GM19468 (cell line): ENCODE data around the gene TYSND1.
"Not testable (repeated sequence)": the region's sequence is repeated elsewhere in the genome, so short reads cannot be mapped to it uniquely, and the experiment has no call there.

ENCODE experiments used
- ATAC-seq: cut with Tn5 transposase; IDR thresholded peaks from one replicate; pipeline ENCODE4 v1.9.1; 2021; ENCODE audit warnings: mild to moderate bottlenecking, moderate library complexity, moderate number of reproducible peaks; ENCODE audit not compliant: unreplicated experiment; ENCODE audit errors: extremely low read depth

TYSND1 gene

DNA sequence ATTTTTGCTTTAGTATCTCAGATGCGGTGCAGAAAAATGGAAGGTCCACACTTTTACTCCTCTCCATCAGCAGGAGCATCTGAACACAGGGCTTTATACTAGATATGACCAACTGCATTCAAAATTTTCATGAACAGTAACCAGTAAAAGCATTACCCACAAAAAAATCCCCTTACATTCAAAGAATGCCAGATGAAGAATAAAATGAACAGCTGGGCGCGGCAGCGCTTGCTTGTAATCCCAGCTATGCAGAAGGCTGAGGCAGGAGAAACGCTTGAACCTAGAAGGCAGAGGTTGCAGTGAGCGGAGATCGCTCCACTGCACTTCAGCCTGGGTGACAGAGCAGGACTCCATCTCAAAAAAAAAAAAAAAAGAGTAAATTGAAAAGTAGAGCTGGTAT, 20.7 kb upstream of the TYSND1 start:
- ATAC-seq: no peak

DNA sequence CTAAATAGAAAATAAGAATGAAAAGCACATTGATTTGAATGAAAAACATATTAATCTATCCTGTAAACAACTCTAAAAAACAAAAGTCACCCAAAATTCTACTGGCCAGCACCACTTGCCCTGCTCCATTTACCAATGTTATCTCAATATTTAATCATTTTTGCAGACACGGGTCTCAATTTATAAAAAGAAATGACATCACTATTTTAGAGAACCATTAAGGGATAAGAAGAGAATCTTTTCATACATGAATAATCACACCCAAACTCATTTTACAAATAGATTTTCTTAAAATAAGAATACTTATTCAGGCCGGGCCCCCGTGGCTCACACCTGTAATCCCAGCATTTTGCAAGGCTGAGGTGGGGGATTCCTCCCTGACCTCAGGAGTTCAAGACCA, 19.9 kb upstream of the TYSND1 start:
- ATAC-seq: no peak

DNA sequence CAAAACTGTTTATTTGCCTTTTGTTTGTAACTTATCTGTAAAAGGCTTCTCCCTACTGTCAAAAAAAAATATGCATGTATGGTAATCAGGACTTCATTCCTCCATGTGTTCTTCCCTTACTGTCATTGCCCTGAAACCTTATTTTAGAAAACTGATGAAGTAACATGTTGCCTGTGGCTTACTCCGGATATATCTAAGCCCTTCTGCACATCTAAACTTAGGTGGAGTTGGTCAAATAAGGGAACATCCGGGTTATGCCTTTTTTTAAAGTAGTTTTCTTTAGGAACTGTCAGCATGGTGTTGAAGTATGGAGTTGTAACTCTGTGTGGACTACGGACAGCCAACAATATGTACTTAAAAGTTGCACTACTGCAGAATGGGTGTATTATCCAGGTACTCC, 17.7 kb upstream of the TYSND1 start:
- no peak for ATAC-seq

DNA sequence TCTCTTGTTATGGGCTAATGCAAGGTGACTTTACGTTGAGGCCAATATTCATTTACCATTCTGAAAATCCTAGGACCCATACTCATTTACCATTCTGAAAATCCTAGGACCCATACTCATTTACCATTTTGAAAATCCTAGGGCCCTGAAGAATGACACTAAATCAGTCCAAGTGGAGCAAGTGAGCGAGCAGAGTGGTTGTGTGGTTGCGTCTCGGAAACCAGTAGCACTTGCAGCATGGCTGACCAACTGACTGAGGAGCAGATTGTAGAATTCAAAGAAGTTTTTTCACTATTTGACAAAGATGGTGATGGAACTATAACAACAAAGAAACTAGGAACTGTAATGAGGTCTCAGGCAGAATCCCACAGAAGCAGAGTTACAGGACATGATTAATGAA, 16.9 kb upstream of the TYSND1 start:
- ATAC-seq: no peak

DNA sequence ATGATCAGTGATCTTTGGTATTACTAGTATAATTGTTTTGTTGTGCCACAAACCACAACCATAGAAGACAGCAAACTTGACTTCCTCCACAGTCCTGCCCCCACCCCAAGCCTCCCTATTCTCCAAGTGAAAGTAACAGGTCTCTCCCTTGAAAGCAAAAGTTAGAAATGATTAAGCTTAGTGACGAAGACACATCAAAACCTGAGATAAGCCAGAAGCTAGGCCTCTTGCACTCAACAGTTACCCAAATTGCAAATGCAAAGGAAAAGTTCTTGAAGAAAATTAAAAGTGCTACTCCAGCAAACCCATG, 16.3 kb upstream of the TYSND1 start:
- no peak for ATAC-seq

DNA sequence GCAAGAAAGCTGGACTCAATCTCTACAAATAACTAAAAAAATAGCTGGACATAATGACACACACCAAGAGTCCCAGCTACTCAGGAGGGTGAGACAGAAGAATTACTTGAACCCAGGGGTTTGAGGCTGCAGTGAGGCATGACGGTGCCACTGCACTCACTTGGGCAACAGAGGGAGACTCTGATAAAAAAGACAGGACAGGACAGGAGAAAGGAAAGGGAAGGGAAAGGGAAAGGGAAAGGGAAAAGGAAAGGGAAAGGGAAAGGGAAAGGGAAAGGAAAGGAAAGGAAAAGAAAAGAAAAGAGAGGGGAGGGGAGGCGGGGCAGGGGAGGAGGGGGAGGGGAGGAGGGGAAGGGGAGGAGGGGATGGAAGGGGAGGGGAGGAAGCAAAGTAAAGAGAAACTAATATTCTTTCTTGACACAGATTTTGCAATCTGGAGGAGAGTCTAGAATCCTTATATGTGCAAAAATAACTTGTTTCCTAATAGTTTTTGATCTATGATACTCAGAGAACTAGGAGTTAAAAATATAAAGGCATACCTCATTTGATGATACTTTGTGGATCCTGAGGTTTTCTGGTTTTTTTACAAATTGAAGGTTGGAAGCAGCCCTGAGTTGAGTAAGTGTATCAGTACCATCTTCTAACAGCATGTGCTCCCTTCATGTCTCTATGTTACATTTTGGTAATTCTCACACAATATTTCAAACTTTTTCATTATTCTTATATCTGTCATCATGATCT, 15.8 kb upstream of the TYSND1 start:
- no peak for ATAC-seq

DNA sequence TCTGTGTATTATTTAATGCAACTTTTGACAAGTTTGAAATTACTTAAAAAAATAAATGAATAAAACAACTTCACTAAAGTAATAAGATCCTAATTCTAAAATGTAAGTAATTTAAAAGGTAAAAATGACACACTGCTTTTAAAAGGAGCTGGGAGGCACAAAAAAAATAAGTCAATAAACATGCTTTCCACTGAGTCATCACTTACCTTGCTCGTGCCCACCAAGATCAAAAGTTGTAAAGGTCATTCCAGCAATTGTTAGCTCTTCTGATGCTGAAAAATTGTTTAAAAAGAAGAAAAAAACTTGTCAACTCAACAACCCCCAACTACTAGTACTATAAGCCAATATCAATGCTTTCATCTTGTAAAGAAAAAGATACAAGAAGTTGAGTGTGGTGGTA, 14.3 kb upstream of the TYSND1 start:
- ATAC-seq: no peak

DNA sequence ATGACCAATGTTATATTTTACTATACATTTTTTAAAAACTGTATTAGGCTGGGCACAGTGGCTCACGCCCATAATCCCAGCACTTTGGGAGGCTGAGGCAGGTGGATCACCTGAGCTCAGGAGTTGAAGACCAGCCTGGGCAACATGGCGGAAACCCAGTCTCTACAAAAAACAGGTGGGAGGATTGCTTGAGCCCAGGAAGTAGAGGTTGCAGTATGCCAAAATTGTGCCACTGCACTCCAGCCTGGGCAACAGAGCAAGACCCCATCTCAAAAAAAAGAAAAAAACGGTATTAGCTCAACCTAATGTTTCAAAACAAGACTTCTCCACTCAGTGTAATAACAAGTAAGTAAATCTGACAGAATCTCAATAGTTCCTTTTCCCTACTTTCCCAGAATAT, 12.9 kb upstream of the TYSND1 start:
- not testable (repeated sequence) for ATAC-seq

DNA sequence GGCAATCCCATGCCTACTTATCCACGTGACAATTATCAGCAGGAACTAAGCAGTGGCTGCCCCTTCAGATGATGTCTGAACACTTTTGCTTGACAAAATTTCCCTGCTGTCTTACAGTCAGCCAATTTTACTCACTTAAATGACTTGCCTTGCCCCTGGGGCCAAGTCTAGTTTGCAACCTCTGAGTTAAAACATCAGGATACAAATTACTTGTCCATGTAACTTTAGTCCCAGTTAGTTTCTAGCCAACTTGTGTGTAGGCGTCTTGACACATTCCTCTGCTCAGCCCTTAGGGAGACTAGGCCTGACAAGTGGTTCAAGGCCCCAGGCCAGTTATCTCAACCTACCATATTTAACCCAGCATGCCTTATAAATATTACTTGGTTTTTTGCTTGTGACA, 11.6 kb upstream of the TYSND1 start:
- no peak for ATAC-seq

DNA sequence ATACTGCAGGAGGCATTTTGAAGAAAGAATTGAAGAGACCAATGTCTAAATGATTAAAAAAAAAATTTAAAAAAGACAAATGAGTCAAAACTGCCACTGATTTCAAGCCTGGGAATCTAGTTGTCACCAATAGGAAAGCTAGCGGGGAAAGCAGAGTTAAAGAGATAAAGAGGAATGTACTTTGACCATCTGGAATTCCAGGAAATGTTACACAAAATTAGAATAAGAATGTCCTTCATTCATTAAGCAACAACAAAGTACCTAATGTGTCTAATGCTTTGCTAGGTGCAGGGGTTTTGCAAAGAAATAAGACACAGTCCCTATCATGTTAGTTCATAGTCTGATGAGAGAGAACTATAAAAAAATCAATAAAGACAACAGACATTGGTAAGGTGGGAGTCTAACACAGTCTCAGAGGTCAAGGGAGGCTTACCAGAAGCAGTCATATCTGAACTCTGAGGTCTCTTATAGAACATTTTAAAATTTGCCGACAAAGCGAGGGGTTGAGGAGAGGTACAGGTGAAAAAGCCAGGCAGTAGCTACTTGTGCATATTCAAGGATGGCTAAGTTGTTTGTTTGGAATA, 8.8 kb upstream of the TYSND1 start:
- no peak for ATAC-seq

DNA sequence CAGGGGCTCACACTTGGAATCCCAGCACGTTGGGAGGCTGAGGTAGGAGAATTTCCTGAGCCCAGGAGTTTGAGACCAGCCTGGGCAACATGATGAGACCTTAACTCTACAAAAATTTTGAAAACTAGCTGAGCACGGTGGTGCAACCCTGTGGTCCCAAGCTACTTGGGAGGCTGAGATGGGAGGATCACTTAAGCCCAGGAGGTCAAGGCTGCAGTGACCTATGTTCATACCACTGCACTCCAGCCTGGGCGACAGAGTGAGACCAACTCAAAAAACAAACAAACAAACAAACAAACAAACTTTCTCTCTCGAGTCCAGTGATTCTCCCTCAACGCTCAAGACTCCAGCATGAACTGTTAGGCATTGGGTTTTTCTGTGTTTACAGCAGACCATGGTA, 2.0 kb upstream of the TYSND1 start:
- ATAC-seq: no peak

DNA sequence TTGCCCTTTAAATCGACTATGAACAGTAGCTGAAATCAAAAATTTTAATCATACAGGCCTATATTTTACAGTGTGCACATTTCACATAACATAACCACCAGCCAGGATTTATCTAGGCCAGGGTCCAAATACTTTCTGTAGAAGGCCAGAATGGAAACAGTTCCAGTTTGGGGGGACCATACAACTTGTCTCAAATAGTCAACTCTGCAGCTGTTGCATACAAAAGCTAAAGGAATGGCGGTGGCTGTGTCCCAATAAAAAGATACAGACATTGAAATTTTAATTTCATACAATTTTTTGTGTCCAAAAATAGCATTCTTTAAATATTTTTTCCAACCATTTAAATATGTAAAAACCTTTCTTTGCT, 742 bp upstream of the TYSND1 start:
- ATAC-seq: no peak

DNA sequence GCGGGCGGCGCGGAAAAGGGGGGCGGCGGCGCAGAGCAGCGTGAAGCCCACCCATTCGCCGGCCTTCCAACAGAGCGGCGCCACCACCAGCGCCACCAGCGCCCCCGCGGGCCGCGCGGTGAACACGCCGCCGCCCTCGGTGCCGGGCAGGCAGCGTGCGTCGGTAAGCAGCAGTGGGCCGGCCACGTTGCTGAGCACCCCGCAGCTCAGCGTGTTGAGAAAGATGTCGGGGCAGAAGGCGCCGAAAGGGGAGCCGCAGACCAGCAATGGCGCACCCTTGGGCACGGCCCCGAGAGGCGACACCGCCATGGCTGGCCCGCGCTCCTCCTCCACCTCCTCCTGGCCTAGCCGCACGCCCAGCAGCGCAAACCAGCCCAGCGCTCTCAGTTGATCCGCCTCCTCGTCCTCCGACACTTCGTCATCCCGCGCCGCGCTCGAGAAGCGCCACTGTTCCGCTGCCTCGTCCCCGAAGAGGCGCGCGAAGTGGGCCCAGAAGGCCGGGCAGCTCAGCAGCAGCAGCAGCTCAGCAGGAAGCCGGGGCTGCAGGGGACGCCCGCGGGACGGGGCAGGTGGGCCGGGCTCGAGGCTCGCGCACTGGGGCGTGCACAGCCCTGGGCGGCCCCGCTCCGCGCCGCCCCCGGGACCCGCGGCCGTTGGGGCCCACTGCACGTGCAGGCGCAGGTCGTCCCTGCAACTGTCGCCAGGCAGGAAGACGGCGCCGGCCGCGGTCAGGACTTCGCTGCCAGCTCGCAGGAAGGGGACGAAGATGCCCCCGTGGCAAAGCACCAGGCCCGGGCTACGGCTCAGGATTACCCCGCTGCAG, 623 bp downstream of the TYSND1 start:
- ATAC-seq: peak; percentile 34

DNA sequence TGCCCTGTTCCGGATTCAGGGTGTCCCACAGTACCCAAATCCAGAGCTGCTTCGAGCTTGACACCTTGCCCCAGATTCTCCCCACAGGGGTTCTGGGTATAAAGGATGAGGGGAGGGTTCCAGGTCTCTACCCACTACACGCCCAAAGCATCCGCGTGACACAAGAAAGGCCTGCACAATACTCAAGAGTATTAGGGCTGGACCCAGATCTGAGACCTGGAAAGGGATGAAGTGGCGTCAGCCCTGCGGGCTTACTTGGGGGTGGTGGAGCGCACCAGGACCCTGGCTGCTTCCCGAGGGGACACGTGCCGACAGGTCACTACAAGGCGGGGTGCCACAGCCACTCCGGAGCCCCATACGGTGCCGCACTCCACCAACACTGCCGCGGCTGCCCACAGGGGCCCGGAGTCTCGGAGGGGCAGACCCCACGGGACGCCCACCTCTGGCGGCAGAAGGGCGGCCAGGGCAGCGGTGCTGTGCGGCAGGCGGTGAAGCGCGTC, 1.3 kb downstream of the TYSND1 start:
- ATAC-seq: no peak

DNA sequence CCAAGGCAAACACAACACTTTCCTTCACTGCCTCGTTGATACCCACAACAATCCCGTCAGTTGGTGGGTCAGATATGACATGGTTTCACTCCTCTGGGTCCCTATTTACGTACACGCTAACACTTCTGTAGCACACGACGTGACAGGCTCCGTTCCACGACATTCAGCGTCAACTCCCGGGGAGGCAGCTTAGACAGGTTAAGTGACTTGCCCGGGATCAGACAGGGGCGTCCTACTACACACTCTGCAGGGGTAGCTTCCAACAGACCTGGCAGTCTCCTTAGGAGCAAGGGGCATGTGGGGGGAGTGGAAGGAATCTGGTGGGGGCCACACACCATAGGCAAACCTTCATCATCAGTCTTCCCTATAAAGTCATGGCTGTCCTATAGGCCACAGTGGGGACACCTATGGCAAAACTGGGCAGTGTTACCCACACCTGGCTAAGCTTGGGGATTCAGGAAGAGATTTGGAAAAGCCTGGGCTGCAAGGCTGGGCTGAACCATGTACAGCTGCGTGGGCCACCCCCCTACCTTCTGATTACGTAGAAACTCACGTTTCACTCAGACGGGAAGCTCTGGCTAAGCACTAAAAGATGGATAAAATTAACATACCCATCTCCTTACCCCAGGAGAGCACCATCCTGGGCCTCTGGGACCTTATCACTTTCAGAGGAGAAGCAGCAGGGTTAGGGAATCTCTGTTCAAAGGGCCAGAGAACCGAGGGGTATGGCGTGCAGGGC, 2.0 kb downstream of the TYSND1 start:
- ATAC-seq: no peak

DNA sequence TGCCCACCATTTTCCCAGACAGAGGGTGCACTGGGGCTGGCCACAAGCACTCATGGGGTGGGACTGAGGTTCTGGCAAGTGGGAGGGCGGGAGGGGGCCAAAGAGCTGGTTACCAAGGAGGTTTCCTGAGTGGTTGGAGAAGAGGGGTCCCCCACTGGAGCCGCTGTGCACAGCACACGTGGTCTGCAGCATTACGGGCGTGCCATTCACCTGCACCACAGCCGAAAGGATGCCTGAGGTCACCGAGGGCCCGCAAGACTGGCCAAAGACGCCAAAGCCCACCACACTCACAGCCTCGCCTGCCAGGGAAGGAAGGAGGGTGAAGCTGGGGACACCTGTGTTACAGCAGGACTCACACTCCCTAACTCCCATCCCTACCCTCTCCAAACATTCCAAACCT, 3.9 kb downstream of the TYSND1 start:
- no peak for ATAC-seq

DNA sequence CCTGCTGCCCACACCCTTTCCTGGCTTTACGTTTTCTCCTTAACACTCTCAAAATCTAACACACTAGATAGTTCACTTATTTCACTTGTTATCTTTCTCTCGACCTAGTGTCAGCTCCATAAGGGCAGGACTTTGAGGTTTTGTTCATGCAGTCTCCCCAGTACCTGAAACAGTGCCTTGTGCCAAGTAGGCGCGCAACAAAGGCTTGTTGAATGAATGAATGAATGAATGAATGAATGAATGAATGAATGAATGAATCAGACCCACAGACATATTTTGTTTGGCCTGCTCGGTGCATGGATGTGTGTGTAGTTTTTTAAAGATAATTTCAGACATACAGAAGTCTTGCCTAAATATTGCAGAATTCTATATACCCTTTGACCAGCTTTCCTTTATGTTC, 6.2 kb downstream of the TYSND1 start:
- ATAC-seq: no peak

DNA sequence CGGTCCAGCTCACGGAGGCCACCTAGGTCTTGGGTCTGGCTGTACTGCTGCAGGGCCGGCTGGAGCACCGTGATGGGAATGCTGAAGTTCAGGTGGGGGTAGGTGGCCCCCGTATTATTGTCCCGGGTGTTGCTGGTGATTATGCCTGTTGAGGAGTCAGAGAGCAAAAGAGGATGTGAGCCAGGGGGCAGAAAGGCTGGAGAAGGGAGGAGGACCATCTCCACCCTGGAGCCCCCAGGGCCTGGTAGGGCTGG, 6.6 kb downstream of the TYSND1 start:
- ATAC-seq: no peak

DNA sequence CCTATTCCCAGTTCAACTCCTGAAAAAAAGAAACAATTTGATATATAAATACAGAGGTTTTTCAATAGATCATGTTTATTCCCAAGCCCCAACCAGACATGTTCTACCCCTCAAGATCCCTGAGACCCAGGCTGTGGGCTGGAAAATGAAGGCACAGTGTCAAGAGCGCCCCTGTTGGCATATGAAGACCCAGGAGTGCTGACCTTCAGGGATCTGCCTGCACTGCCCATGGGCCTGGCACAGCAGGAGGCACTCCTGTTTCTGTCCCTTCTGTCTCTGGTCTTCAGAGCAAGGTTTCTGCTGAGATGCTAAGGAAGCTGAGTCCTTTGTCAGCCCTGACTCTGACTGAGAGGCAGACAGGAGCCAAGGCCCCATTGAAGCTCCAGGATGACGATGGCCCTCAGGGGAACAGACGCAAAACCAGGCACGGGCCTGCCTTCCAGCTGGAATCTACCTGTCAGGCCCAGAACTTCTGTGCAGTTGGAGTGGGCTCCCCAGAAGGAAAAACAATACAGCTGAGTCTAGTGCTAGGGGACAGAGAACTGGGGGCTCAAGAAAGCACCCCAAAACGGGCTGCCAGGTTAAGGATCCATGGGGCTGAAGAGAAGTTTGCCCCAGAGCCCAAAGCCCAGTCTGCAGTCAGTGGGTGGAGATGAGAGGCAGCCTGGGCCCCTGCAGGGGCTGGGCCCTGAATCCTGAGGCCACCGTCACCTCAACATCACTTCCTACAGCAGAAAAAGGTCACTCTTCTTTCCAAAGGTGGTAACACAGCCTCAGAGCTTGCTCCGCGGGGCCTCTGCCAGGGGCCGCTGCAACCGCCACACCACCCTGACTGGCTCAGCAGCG, 7.1 kb downstream of the TYSND1 start:
- ATAC-seq: no peak
